ENCODE results near the gene RPS24.
"Not testable (repeated sequence)": the region's sequence is repeated elsewhere in the genome, so short reads cannot be mapped to it uniquely, and the experiment has no call there.

Gene RPS24

DNA sequence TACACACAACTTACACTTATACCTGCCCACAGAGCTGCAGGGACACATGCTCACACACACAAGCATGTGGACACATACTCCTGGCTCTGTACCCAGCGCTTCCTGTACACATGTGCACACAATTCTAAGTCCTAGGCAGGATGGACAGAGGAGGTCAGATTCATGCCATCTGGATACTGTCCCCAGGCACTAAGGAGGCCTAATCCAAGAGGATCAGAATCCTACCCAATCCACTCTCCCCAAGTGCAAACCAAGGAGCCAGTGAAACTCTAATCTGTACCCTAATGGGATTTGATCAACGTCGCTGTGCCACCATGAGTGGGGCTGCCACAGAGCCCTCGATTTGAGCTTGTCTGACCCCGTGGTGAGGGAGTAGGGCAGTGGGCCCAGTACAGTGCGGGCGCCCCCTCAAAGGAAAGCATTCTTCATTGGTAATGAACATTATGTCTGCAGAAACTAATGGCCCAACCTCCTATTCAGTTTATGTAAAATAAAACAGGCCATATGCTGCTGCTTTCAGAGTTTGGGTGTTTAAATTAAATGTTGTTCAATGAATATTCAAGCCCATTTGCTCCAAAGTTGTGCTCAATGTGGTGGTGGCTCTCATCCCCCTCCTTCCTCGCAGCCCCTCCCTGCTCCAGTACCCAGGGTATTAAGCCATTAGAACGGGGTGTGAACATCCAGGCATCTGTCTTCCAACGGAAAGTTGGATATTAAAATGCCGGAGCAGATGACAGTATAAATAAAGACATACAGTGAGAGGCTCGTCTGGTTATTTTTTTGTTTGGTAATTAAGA, 26.4 kb downstream of the RPS24 start:
- Mint-ChIP-seq H3K4me1 (peaks cover 11% of the 10 kb centered on the region), H3K36me3 (peaks cover 4% of the 10 kb centered on the region), H3K27ac (no peak overlapping the region), H3K4me3 (no peak overlapping the region), H3K9me3 (no peaks in the 10 kb centered on the region)
- ATAC-seq (peak; percentile 17), DNase-seq (ENCODE audit: low spot score in 2 of 2) (no peak)

DNA sequence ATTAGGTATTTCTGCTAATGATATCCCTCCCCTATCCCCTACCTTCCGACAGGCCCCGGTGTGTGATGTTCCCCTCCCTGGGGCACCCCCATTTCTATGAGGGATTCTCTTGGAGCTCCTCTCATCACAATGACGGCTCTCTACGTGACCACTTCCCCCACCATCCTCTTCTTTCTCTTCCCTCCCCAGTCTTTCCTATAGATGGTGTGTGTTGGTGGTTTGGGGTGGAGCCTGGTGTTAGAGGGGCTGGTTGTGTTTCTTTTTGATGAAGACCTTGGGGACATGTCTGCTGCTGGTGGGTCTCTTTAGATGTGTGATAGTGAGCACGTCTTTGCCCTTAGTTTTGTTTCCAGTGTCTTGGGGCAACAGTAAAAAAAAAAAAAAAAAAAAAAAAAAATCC, 28.6 kb downstream of the RPS24 start:
- Mint-ChIP-seq H3K4me1 (peaks cover 15% of the 10 kb centered on the region), H3K9me3 (no peaks in the 10 kb centered on the region), H3K27ac (no peak overlapping the region), H3K4me3 (no peak overlapping the region), H3K36me3 (no peaks in the 10 kb centered on the region)
- ATAC-seq (no peak), DNase-seq (ENCODE audit: low spot score in 2 of 2) (no peak)

DNA sequence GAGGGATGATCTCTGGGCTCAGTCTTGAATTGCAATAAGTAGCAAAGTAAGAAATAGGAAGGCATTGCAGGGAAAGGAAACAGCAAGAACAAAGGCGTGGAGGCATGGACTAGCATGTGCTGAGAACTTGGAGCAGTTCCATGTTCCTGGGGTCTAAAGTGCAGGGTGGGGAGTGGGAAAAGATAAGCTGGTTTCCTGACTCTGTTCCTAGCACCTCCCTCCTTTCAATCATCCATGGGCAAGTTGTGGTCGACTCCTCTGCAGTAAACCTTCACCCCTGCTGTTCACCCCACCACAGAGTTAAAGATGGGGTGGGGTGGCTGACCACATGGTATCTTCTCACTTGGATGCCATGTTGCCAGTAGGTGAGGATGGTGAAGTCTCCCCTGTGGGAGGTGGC, 29.6 kb downstream of the RPS24 start:
- H3K4me1 Mint-ChIP-seq, result peaks cover 15% of the 10 kb centered on the region
- H3K27ac Mint-ChIP-seq, result no peak overlapping the region
- no peak overlapping the region for H3K4me3 Mint-ChIP-seq
- H3K36me3 Mint-ChIP-seq, result no peaks in the 10 kb centered on the region
- H3K9me3 Mint-ChIP-seq, result no peaks in the 10 kb centered on the region
- ATAC-seq (no peak), DNase-seq (ENCODE audit: low spot score in 2 of 2) (no peak)

DNA sequence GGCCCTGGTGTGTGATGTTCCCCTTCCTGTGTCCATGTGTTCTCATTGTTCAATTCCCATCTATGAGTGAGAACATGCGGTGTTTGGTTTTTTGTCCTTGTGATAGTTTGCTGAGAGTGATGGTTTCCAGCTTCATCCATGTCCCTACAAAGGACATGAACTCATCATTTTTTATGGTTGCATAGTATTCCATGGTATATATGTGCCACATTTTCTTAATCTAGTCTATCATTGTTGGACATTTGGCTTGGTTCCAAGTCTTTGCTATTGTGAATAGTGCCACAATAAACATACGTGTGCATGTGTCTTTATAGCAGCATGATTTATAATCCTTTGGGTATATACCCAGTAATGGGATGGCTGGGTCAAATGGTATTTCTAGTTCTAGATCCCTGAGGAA, 31.3 kb downstream of the RPS24 start:
- H3K4me1 Mint-ChIP-seq, result peaks cover 15% of the 10 kb centered on the region
- H3K4me3 Mint-ChIP-seq; ATAC-seq; H3K9me3 Mint-ChIP-seq; H3K27ac Mint-ChIP-seq; DNase-seq (ENCODE audit: low spot score in 2 of 2); H3K36me3 Mint-ChIP-seq: not testable (repeated sequence)

DNA sequence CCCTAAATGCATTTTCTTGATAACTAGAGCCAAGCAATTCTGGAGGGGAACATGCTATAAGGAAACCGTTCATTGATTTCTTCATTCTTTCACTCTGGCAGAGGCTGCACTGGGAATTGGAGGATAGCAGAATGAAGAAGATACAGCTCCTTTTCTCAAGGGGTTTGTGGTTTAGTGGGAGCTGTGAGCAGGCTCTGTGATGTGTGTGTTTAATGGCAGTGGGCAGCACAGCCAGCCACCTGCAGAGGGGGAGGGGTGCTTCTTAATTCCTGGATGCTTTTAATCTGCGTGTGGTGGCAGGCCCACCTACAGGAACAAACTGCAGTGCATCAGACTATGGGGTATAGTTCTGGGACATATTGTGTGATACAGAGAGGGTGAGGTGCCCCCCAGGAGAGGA, 31.9 kb downstream of the RPS24 start:
- Mint-ChIP-seq H3K9me3 (no peaks in the 10 kb centered on the region), H3K36me3 (no peaks in the 10 kb centered on the region), H3K4me1 (peaks cover 15% of the 10 kb centered on the region), H3K27ac (no peak overlapping the region), H3K4me3 (no peak overlapping the region)
- no peak for ATAC-seq
- no peak for DNase-seq (ENCODE audit: low spot score in 2 of 2)

DNA sequence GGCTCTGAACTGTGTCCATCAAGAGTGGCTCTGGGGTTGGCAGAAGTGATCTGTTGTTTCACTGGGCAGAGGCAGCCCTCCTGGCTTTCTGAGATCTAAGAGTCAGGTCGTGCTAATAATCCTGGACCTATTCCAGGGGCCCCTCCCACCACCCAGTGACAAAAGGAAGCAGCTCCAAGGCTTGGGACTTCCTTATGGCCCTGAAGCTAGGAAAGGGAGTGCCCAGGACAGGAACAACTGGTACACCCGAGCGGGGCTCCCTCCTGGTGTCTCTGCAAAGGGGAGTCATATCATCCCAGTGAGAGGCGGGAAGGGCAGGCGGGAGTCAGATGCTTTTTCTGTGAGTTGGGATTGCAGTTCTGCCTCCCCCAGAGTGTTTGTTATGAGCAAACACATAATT, 32.3 kb downstream of the RPS24 start:
- no peak for ATAC-seq
- peaks cover 15% of the 10 kb centered on the region for H3K4me1 Mint-ChIP-seq
- H3K36me3 Mint-ChIP-seq, result no peaks in the 10 kb centered on the region
- DNase-seq (ENCODE audit: low spot score in 2 of 2), result no peak
- no peak overlapping the region for H3K4me3 Mint-ChIP-seq
- H3K9me3 Mint-ChIP-seq, result no peaks in the 10 kb centered on the region
- H3K27ac Mint-ChIP-seq, result no peak overlapping the region

DNA sequence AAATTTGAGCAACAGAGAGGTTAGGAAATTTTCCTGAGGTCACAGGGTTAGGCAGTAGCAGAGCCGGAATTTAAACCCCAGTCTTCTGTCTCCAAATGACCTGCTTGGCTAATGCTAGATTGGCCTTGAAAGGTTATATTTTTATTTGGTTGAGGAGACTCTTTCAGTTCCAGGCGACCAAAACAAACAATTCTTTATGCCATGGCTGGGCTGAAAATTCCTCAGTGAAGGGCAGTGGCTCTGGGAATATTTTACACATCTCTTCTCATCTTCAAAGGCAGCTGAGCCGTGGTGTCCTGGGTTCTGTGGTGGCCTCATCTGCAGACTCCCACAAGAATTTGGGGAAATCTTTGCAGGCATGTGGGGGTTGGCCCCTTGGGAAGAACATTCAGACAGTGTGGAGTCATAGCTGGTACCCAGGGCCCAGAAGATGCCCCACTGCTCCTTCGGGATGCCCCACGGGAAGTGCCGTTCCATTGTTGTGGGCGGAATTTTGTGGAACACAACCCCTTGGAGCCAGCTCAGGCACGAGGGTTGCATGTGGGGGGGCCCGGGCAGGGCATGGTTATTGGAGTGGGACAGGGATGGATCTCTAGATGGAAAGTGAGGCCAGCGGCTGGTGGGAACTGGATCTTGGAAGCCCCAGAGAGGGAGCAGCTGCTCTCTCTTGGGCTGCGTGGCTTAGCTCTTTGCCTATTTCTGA, 33.2 kb downstream of the RPS24 start:
- Mint-ChIP-seq H3K4me3 (no peak overlapping the region), H3K9me3 (no peaks in the 10 kb centered on the region), H3K36me3 (no peaks in the 10 kb centered on the region), H3K27ac (peak overlapping the region; percentile 15), H3K4me1 (peaks cover 15% of the 10 kb centered on the region)
- no peak for DNase-seq (ENCODE audit: low spot score in 2 of 2)
- no peak for ATAC-seq

DNA sequence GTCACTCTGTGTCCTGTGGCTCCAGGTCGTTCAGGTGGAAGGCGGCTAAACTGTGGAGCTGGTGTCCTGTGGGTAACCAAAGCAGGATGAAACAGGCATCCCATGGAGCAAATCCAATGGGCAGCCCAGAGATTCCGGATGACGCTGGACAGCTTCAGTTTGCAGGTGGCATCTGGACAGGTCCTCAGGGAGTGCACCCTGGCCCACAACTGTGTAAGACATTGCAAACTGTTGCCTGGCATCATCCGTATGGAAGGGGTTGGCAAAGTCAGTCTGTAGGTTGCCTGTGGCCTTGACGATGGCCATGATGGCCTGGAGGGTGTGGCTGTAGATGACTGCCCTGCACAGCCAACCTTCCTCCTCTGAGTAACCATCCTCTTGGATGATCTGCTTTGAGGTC, 35.5 kb downstream of the RPS24 start:
- no peak overlapping the region for H3K4me3 Mint-ChIP-seq

DNA sequence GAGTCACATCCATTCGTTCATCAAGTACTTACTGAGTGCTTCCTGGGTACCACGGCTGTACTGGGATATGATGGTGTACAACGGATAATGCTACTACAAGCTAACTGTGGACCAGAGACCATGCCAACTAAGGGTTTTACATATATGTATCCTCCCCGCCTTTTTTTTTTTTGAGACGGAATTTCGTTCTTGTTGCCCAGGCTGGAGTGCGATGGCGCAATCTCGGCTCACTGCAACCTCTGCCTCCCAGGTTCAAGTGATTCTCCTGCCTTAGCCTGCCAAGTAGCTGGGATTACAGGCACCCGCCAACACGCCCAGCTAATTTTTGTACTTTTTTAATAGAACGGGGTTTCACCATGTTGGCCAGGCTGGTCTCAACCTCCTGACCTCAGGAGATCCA, 36.4 kb downstream of the RPS24 start:
- ATAC-seq; H3K4me3 Mint-ChIP-seq; H3K9me3 Mint-ChIP-seq; H3K4me1 Mint-ChIP-seq; H3K27ac Mint-ChIP-seq; DNase-seq (ENCODE audit: low spot score in 2 of 2); H3K36me3 Mint-ChIP-seq: not testable (repeated sequence)

More for the DNA sequence above, 35.5 kb downstream of the RPS24 start:
- Mint-ChIP-seq H3K36me3 (no peaks in the 10 kb centered on the region), H3K27ac (no peak overlapping the region), H3K4me1 (peaks cover 4% of the 10 kb centered on the region), H3K9me3 (peaks cover under 1% of the 10 kb centered on the region)
- no peak for DNase-seq (ENCODE audit: low spot score in 2 of 2)
- ATAC-seq, result no peak

DNA sequence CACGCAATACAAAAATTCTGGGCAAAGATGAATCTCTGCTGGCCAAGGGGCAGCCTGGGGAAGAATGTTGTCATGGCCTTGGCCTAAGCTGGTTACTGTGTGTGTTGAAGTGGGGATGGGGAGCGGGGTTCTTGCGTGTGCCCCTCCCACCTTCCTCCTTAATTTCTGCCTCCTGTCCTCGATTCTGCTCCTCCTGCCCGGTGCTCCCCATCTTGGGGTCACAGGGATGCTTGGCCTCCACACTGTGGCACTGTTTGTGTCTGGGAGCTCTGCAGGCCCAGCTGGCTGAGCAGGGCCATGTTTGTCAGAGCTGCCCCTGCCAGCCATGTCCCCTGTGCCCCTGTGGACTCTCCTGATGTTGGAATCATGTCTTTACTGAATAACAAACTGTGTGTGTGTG, 37.1 kb downstream of the RPS24 start:
- H3K4me1 Mint-ChIP-seq, result peaks cover under 1% of the 10 kb centered on the region
- no peak overlapping the region for H3K4me3 Mint-ChIP-seq
- H3K27ac Mint-ChIP-seq, result no peak overlapping the region
- ATAC-seq, result no peak
- no peak for DNase-seq (ENCODE audit: low spot score in 2 of 2)
- peaks cover 2% of the 10 kb centered on the region for H3K9me3 Mint-ChIP-seq
- no peaks in the 10 kb centered on the region for H3K36me3 Mint-ChIP-seq

DNA sequence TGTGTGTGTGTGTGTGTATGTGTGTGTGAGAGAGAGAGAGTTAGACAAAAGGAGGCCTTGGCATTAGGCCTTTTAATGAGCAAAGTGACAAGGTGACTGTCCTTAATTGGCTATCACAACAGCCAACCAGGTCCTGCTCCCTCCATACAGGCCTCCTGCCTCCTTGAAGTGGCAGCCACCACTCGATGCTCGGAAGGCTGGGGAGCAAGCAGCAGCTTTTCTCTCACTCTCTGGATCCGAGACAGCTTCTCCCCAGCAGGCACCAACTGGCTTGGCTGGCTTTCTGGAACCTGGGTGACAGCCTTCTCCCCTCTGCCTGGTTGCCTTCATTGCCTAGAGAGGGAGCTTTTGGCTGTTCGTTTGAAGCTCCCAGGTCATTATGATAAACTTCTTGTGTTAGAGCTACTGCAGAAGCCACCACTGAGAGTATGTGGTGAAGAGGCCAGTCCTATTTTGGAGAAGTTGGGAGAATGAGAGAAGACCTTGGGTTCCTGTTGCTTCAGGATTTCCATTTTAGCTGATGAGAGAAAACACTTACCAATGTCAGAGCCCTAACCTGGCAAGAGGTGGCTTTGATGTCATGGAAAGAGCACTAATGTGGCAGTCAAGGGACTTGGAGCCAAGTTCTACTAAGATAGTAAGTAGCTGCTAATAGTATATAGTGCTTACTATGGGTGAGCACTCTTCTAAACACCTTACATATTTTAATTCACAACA, 37.6 kb downstream of the RPS24 start:
- H3K27ac Mint-ChIP-seq, result no peak overlapping the region
- peaks cover 2% of the 10 kb centered on the region for H3K9me3 Mint-ChIP-seq
- H3K4me1 Mint-ChIP-seq, result no peaks in the 10 kb centered on the region
- H3K4me3 Mint-ChIP-seq, result no peak overlapping the region
- ATAC-seq, result no peak
- H3K36me3 Mint-ChIP-seq, result no peaks in the 10 kb centered on the region
- no peak for DNase-seq (ENCODE audit: low spot score in 2 of 2)

DNA sequence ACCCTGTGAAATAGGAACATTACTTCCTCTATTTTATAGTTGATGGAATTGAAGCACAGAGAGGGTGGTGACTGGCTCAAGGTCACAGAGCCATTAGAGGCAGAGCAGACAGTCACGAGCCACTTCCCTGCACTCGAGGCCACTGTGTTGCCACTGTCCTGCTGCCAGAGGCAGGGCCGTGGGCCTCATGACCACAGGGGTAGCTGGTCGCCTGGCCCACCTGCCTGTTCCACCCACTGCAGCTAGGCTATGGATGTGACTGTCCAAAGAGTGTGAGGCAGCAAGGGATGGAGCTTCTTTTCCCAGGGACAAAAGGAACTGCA, 38.2 kb downstream of the RPS24 start:
- ATAC-seq (no peak), DNase-seq (ENCODE audit: low spot score in 2 of 2) (no peak)
- Mint-ChIP-seq H3K27ac (no peak overlapping the region), H3K4me1 (no peaks in the 10 kb centered on the region), H3K9me3 (peaks cover 2% of the 10 kb centered on the region), H3K36me3 (no peaks in the 10 kb centered on the region), H3K4me3 (no peak overlapping the region)

DNA sequence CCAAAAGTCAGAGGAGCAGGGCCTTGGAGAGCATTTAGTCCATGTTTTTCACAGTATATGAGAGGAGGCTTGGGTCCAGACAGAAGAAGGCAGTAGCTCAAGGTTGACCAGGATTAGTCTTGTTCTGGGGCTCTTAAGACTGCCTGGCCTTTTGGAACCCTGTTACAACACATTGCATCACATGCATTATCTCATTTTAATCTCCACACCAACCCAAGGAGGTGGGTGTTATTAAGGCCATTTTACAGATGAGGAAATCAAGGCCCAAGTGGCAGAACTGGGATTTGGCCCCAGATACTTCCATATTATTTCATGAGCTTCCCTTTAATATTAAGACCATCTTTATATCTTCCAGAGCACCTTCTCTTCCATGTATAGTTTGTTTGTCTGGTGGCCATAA, 38.8 kb downstream of the RPS24 start:
- no peak for ATAC-seq
- no peaks in the 10 kb centered on the region for H3K36me3 Mint-ChIP-seq

DNA sequence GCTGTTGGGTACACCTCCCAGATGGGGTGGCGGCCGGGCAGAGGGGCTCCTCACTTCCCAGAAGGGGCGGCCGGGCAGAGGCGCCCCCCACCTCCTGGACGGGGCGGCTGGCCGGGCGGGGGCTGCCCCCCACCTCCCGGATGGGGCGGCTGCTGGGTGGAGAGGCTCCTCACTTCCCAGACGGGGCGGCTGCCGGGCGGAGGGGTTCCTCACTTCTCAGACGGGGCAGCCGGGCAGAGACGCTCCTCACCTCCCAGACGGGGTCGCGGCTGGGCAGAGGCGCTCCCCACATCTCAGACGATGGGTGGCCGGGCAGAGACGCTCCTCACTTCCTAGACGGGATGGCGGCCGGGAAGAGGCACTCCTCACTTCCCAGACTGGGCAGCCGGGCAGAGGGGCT, 42.1 kb downstream of the RPS24 start:
- ATAC-seq; DNase-seq (ENCODE audit: low spot score in 2 of 2); H3K4me3 Mint-ChIP-seq; H3K27ac Mint-ChIP-seq; H3K4me1 Mint-ChIP-seq; H3K9me3 Mint-ChIP-seq; H3K36me3 Mint-ChIP-seq: not testable (repeated sequence)

More for the DNA sequence above, 38.8 kb downstream of the RPS24 start:
- DNase-seq (ENCODE audit: low spot score in 2 of 2), result no peak
- Mint-ChIP-seq H3K4me1 (no peaks in the 10 kb centered on the region), H3K4me3 (no peak overlapping the region), H3K27ac (no peak overlapping the region), H3K9me3 (peaks cover 2% of the 10 kb centered on the region)

DNA sequence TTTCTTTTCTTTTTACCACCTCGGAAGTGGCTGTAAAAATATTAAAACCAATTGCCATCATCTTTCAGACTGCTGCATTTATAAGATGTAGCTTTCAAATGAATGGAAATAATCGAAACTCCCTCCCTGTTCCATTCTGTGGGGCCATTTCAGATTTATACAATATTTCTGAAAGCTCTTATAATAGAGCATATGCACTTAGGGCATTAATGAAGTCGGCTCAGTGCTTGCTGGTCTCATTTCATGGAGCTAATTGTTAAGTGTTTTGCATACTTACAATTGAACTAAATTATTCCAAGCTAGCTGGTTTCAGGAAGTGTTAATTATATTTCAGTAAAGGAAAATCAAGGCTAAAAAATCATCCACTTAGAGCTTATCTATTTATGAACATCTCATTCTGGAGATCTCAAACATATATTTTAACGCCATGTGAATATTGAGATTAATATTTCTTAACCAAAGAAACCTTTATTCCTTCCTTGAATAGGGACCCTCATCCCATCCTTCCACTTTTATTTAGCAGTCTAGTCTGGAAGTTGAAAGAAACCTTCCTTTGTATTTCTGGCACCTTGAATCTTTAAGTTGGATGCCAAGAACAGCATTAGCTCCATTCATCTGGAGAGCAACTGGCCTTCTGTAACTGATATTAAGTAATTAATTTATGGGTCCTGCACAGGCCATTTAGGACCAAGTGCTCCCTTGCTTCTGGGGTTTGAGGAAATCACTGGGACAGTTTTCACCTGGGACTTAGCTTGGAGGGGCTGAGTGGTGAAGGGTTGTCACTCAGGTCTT, 45.1 kb downstream of the RPS24 start:
- no peak overlapping the region for H3K4me3 Mint-ChIP-seq
- peaks cover 2% of the 10 kb centered on the region for H3K9me3 Mint-ChIP-seq
- H3K4me1 Mint-ChIP-seq, result no peaks in the 10 kb centered on the region
- H3K27ac Mint-ChIP-seq, result no peak overlapping the region
- no peak for ATAC-seq
- no peak for DNase-seq (ENCODE audit: low spot score in 2 of 2)
- no peaks in the 10 kb centered on the region for H3K36me3 Mint-ChIP-seq
